Measurements from ENCODE around the gene SIL1. TPM values are rescaled to one million over a fixed set of nuclear protein-coding genes. Genes with fewer than 3 reads are reported as not detected.

The SIL1 gene
- total RNA-seq, 4 donors from 2014 or later, result 20.3 to 39.2 (median 29.1) TPM

DNA sequence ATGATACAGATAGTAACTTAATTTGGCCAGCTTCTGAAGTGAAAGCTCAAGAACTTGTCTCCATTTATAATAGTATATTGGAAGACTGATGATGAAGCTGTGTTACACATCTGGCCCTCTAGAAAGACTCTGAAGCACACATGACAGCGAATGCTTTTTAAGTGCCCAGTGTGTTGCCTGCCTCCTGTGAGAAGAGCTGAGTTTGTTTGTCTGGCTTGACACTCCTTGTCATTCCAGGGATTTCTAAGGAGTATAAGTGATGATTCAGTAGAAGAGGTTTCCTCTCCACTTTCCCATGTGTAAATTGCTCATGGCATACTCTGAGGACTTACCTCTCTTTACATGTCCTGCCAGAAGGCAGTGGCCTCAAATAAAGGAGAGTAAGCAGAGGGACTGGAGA lies 292.6 kb downstream of the SIL1 start:
- 93% methylated on average over 1 of the region's 1 CpG for WGBS
- H3K36me3 ChIP-seq, result peaks cover 3 to 76% (median 46%) of the 10 kb centered on the region in 4 donors
- no peak overlapping the region for H3K27ac ChIP-seq (replicated peaks in 1 of 4)

DNA sequence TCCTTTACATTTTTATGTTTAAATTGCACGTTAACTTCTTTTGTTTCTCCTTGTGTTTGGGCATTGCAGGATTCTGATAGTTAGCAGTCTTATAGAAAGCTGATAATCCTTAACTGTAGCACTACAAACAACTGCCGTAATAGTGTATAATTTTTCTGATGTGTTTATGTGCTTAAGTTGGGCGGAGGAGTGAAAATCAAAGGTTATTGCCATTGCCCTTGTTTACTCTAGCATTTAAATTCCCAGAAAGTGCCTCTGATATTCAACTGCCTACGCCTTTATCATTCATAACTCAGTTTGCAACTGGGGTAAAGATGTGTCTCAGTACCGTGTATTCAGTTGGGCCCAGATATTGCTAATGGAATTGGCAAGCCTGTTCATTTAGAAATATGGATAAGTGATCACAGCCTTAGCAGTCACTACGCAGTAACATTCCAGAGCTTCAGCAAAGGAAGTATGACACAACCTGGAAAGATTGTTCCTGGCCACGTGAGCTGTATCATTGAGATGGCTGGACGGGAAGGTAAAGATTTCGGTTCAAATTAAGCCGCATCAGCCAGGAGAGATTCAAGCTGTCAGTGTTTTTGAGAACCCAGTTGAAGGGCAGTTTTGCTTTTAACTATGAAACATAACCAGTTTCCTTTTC lies 294.9 kb downstream of the SIL1 start:
- DNase-seq (ENCODE audit: extremely low spot score), result no peak
- H3K9me3 ChIP-seq, result no peaks in the 10 kb centered on the region
- H3K36me3 ChIP-seq, result peaks cover 3 to 68% (median 40%) of the 10 kb centered on the region in 4 donors
- peaks cover 7 to 22% (median 17%) of the 10 kb centered on the region in 4 donors for H3K4me1 ChIP-seq
- no peak overlapping the region for H3K4me3 ChIP-seq
- H3K27me3 ChIP-seq, result no peaks in the 10 kb centered on the region
- intact Hi-C loops (cut with DNase I), result no loop called here
- 73% methylated on average over 10 of the region's 10 CpGs for WGBS
- TF ChIP-seq POLR2AphosphoS5 (IDR thresholded peaks at IDR 0.05) (peak in 1 of 2 donors; percentile 56), POLR2A (IDR thresholded peaks at IDR 0.05; ENCODE audit: low read depth) (no peak)
- peak overlapping the region in 2 of 4 donors; percentile 13 to 20 for H3K27ac ChIP-seq (replicated peaks in 1 of 4)

More for the DNA sequence above, 292.6 kb downstream of the SIL1 start:
- intact Hi-C loops (cut with DNase I), result no loop called here
- TF ChIP-seq EP300 (IDR thresholded peaks at IDR 0.05) (no peak), POLR2A (IDR thresholded peaks at IDR 0.05; ENCODE audit: low read depth) (no peak)
- TF ChIP-seq, protein P1, sequence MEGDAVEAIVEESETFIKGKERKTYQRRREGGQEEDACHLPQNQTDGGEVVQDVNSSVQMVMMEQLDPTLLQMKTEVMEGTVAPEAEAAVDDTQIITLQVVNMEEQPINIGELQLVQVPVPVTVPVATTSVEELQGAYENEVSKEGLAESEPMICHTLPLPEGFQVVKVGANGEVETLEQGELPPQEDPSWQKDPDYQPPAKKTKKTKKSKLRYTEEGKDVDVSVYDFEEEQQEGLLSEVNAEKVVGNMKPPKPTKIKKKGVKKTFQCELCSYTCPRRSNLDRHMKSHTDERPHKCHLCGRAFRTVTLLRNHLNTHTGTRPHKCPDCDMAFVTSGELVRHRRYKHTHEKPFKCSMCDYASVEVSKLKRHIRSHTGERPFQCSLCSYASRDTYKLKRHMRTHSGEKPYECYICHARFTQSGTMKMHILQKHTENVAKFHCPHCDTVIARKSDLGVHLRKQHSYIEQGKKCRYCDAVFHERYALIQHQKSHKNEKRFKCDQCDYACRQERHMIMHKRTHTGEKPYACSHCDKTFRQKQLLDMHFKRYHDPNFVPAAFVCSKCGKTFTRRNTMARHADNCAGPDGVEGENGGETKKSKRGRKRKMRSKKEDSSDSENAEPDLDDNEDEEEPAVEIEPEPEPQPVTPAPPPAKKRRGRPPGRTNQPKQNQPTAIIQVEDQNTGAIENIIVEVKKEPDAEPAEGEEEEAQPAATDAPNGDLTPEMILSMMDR (IDR thresholded peaks at IDR 0.05), result no peak
- Histone ChIP-seq H3K9me3 (no peaks in the 10 kb centered on the region), H3K4me3 (no peak overlapping the region), H3K27me3 (no peaks in the 10 kb centered on the region), H3K4me1 (peaks cover 4 to 22% (median 17%) of the 10 kb centered on the region in 4 donors)
- no peak for DNase-seq (ENCODE audit: extremely low spot score)

DNA sequence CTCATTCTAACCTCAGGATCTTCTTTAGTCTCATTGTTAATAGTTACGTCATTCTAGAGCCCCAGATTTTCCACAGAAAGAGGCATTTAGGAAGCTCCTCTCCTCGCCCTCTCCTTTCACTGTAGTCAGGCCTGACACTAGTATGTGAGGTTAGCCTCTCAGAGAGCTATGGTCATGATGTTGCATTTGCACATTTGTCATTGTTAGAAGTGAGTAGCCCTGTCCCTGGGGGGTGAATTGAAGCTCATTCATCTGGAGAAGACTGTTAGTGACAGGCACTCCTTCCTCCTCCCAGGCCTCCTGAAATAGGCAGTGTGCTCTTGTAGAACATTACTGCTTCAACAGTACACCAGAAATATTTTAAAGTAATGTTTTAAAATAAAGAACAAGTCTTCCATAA lies 296.5 kb downstream of the SIL1 start:
- H3K4me3 ChIP-seq, result no peak overlapping the region
- intact Hi-C loops (cut with DNase I), result no loop called here
- H3K9me3 ChIP-seq, result no peaks in the 10 kb centered on the region
- H3K36me3 ChIP-seq, result peaks cover 3 to 59% (median 30%) of the 10 kb centered on the region in 4 donors
- peaks cover 7 to 22% (median 17%) of the 10 kb centered on the region in 4 donors for H3K4me1 ChIP-seq
- 88% methylated on average over 2 of the region's 2 CpGs for WGBS
- H3K27me3 ChIP-seq, result no peaks in the 10 kb centered on the region
- H3K27ac ChIP-seq (replicated peaks in 1 of 4), result no peak overlapping the region
- no peak for TF ChIP-seq EP300 (IDR thresholded peaks at IDR 0.05)
- TF ChIP-seq, protein P1 (IDR thresholded peaks at IDR 0.05), result no peak
- no peak for DNase-seq (ENCODE audit: extremely low spot score)

DNA sequence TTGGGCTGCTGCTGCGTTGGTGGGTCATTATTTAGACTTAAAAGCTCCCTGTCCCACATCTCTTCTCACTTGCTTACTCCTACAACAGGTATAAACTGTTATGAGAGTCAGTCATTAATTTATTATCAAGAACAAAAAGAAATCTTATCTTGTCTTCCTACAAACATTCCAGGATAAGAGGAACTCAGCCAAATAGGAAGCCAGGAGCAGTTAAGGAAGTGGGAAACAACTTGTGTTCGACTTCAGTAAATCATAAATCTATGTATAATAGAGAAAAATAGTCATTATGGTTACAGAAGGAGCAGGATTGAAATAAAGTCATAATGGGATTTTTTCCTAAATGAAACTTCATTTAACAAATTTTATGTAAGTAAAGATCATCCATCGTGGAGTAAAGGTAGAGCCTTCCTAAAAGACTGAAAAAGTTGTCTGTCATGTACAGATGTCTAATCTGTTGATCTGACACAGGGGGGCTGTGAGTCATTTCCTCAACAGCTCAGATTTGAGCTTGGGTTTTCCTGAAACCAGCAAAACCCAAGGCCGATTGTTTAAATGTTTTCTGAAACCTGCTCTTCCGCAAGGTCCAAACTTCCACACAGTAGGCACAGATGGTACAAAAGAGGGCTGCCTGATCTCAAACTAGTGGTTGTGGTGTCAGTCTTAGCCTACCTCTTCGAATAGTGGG lies 297.7 kb downstream of the SIL1 start:
- Histone ChIP-seq H3K4me1 (peaks cover 7 to 22% (median 17%) of the 10 kb centered on the region in 4 donors), H3K9me3 (no peaks in the 10 kb centered on the region), H3K27ac (replicated peaks in 1 of 4) (peak overlapping the region in 3 of 4 donors; percentile 0 to 14 (median 2)), H3K36me3 (peaks cover 3 to 46% (median 24%) of the 10 kb centered on the region in 4 donors), H3K27me3 (no peaks in the 10 kb centered on the region), H3K4me3 (no peak overlapping the region)
- WGBS, result 65% methylated on average over 6 of the region's 6 CpGs
- no peak for DNase-seq (ENCODE audit: extremely low spot score)
- intact Hi-C loops (cut with DNase I), result no loop called here
- TF ChIP-seq POLR2A (IDR thresholded peaks at IDR 0.05; ENCODE audit: low read depth), result no peak
- peak; percentile 16 to 35 for TF ChIP-seq POLR2AphosphoS5 (IDR thresholded peaks at IDR 0.05)

DNA sequence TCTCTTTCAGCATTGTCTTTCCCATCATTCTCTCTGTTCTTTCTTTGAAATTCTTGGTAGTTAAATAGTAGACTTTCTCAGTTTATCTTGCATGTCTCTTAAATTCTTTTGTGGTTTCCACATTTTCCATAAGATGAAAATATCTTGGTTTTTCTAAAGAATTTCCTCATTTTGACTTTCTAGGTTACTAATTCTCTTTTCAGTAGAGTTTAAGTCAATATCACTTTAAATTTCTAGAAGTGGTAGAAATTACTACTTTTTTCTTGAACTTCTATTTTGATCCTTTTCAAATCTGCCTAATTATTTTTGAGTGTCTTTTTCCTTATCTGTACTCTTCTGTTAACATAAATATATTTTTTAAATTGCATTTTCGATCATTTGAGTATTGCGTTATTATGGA lies 299.4 kb downstream of the SIL1 start:
- WGBS, result 96% methylated on average over 2 of the region's 2 CpGs
- no peak for TF ChIP-seq POLR2AphosphoS5 (IDR thresholded peaks at IDR 0.05)
- no peaks in the 10 kb centered on the region for H3K27me3 ChIP-seq
- H3K27ac ChIP-seq (replicated peaks in 1 of 4), result no peak overlapping the region
- no peak overlapping the region for H3K4me3 ChIP-seq
- intact Hi-C loops (cut with DNase I), result no loop called here
- no peak for DNase-seq (ENCODE audit: extremely low spot score)
- peaks cover 3 to 36% (median 18%) of the 10 kb centered on the region in 4 donors for H3K36me3 ChIP-seq
- H3K9me3 ChIP-seq, result no peaks in the 10 kb centered on the region
- peaks cover 7 to 19% (median 16%) of the 10 kb centered on the region in 4 donors for H3K4me1 ChIP-seq

DNA sequence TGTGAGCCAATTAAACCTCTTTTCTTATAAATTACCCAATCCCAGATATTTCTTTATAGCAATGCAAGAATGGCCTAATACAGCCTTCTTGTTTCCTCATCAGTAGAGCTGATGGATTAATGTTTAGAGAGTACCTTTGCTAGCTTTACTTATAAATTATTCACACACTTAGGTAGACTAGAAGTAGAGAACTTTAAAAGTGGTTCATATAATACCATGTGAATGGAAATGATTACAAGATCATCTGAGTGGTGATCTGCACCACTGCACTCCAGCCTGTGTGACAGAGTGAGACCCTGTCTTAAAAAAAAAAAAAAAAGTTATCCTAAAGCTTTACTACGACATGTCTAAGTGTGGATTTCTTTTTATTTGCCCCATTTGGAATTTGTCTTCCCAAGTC lies 299.9 kb downstream of the SIL1 start:
- Histone ChIP-seq H3K27me3 (no peaks in the 10 kb centered on the region), H3K9me3 (no peaks in the 10 kb centered on the region), H3K36me3 (peaks cover 3 to 34% (median 19%) of the 10 kb centered on the region in 4 donors), H3K27ac (replicated peaks in 1 of 4) (no peak overlapping the region), H3K4me3 (no peak overlapping the region), H3K4me1 (peaks cover 6 to 17% (median 14%) of the 10 kb centered on the region in 4 donors)
- DNase-seq (ENCODE audit: extremely low spot score), result no peak
- 100% methylated on average over 1 of the region's 1 CpG for WGBS
- TF ChIP-seq, protein P1 (IDR thresholded peaks at IDR 0.05), result no peak
- TF ChIP-seq POLR2A (IDR thresholded peaks at IDR 0.05; ENCODE audit: low read depth), result no peak
- no peak for TF ChIP-seq POLR2AphosphoS5 (IDR thresholded peaks at IDR 0.05)
- no peak for TF ChIP-seq EP300 (IDR thresholded peaks at IDR 0.05)
- intact Hi-C loops (cut with DNase I), result no loop called here

All from esophagus muscularis mucosa (tissue), 4 donors.